Measurements from ENCODE around the gene FN3KRP.
"Not testable (repeated sequence)": the region's sequence is repeated elsewhere in the genome, so short reads cannot be mapped to it uniquely, and the experiment has no call there.

The FN3KRP gene

GRCh38 chr17:82743344-82744219 lies 27.1 kb downstream of the FN3KRP start:
- DNase-seq (ENCODE audit: low read depth in 3 of 3) = no peak

- DNase-seq (ENCODE audit: low read depth in 3 of 3) = not testable (repeated sequence)
Observed at GRCh38 chr17:82744736-82745135, 28.2 kb downstream of the FN3KRP start.

GRCh38 chr17:82745524-82745923 lies 29.0 kb downstream of the FN3KRP start:
- DNase-seq (ENCODE audit: low read depth in 3 of 3) = no peak

GRCh38 chr17:82748756-82749155 lies 32.2 kb downstream of the FN3KRP start:
- DNase-seq (ENCODE audit: low read depth in 3 of 3) = no peak

- no peak for DNase-seq (ENCODE audit: low read depth in 3 of 3)
Observed at GRCh38 chr17:82750241-82750908, 33.9 kb downstream of the FN3KRP start.

- DNase-seq (ENCODE audit: low read depth in 3 of 3) = no peak
Observed at GRCh38 chr17:82751171-82751570, 34.7 kb downstream of the FN3KRP start.

GRCh38 chr17:82751571-82752370 lies 35.3 kb downstream of the FN3KRP start, which contains the start of gene TBCD:
Gene TBCD, plus strand, starts transcription at chr17:82752065. Its CDS starts 129 bp downstream, at chr17:82752194.
- DNase-seq (ENCODE audit: low read depth in 3 of 3) = peak; percentile 76 to 86 (median 78)

GRCh38 chr17:82752371-82753200 lies 36.1 kb downstream of the FN3KRP start:
- DNase-seq (ENCODE audit: low read depth in 3 of 3) = no peak

GRCh38 chr17:82753201-82753464 lies 36.6 kb downstream of the FN3KRP start:
- no peak for DNase-seq (ENCODE audit: low read depth in 3 of 3)

- DNase-seq (ENCODE audit: low read depth in 3 of 3) = no peak
Observed at GRCh38 chr17:82754297-82755208, 38.0 kb downstream of the FN3KRP start.

GRCh38 chr17:82756166-82756565 lies 39.7 kb downstream of the FN3KRP start:
- no peak for DNase-seq (ENCODE audit: low read depth in 3 of 3)

GRCh38 chr17:82765371-82765770 lies 48.9 kb downstream of the FN3KRP start:
- no peak for DNase-seq (ENCODE audit: low read depth in 3 of 3)

GRCh38 chr17:82767041-82767754 lies 50.7 kb downstream of the FN3KRP start:
- DNase-seq (ENCODE audit: low read depth in 3 of 3) = peak in 1 of 3 experiments; percentile 27

- DNase-seq (ENCODE audit: low read depth in 3 of 3) = no peak
Observed at GRCh38 chr17:82769041-82769440, 52.5 kb downstream of the FN3KRP start.

GRCh38 chr17:82772026-82772425 lies 55.5 kb downstream of the FN3KRP start:
- no peak for DNase-seq (ENCODE audit: low read depth in 3 of 3)

- DNase-seq (ENCODE audit: low read depth in 3 of 3) = not testable (repeated sequence)
Observed at GRCh38 chr17:82774456-82774855, 58.0 kb downstream of the FN3KRP start.

GRCh38 chr17:82775001-82775823 lies 58.7 kb downstream of the FN3KRP start:
- DNase-seq (ENCODE audit: low read depth in 3 of 3) = peak in 1 of 3 experiments; percentile 32

GRCh38 chr17:82776454-82776853 lies 59.9 kb downstream of the FN3KRP start:
- no peak for DNase-seq (ENCODE audit: low read depth in 3 of 3)

Measured in stimulated activated CD4-positive, alpha-beta T cell treated with anti-CD3 and anti-CD28 coated beads, TNF-alpha, amount 100 ng/mL, for 24 hours (primary cell).